ENCODE measurements around the gene POLR2I. TPM values are rescaled to one million over a fixed set of nuclear protein-coding genes. Genes with fewer than 3 reads are reported as not detected.
"Not testable (repeated sequence)": the region's sequence is repeated elsewhere in the genome, so short reads cannot be mapped to it uniquely, and the experiment has no call there.

POLR2I gene
- total and polyA plus RNA-seq, 12 donors, result 38.0 to 127 (median 72.4) TPM

- TF ChIP-seq POLR2A (IDR thresholded peaks at IDR 0.05) (peak; percentile 84 to 94), CTCF (IDR thresholded peaks at IDR 0.05) (no peak)
- peak within 1 kb of the TSS; percentile 96 to 99 (median 99) for H3K27ac ChIP-seq
- H3K4me3 ChIP-seq, result peak within 1 kb of the TSS; percentile 66 to 98 (median 82)
- intact Hi-C loops (cut with DNase I), result no loop called here
- WGBS, 4 donors, result 0 to 1% (median 0%) methylated on average over 26 to 75 of the region's 75 CpGs
- H3K4me1 ChIP-seq (replicated peaks in 1 of 2), result peaks cover 16 to 21% of the 10 kb centered on the region in 2 donors
- peaks cover 0 to 30% of the 10 kb centered on the region in 2 donors for H3K36me3 ChIP-seq (replicated peaks in 1 of 2)
- DNase-seq, result peak; percentile 96 to 98 (median 97)
- H3K27me3 ChIP-seq, result no peaks in the 10 kb centered on the region
- H3K9me3 ChIP-seq (replicated peaks in 1 of 3), result no peaks in the 10 kb centered on the region
These were observed 25.0 kb upstream of the POLR2I start, which contains the start of gene CAPNS1 for GRCh38 chr19:36139473-36140303. Gene CAPNS1, plus strand, starts transcription at chr19:36140066. Its CDS starts 946 bp downstream, at chr19:36141012.

GRCh38 chr19:36139120-36139472 lies 24.4 kb upstream of the POLR2I start:
- H3K9me3 ChIP-seq (replicated peaks in 1 of 3), result no peaks in the 10 kb centered on the region
- intact Hi-C loops (cut with DNase I), result no loop called here
- TF ChIP-seq POLR2A (IDR thresholded peaks at IDR 0.05) (no peak), CTCF (IDR thresholded peaks at IDR 0.05) (no peak)
- H3K36me3 ChIP-seq (replicated peaks in 1 of 2), result peaks cover 0 to 24% of the 10 kb centered on the region in 2 donors
- peak overlapping the region; percentile 96 to 99 (median 99) for H3K27ac ChIP-seq
- whole genome bisulfite sequencing, 4 donors, result 57 to 63% (median 60%) methylated on average over 7 of the region's 7 CpGs
- H3K4me3 ChIP-seq, result peak overlapping the region in 2 of 4 donors; percentile 71 to 94
- no peaks in the 10 kb centered on the region for H3K27me3 ChIP-seq
- peaks cover 16 to 21% of the 10 kb centered on the region in 2 donors for H3K4me1 ChIP-seq (replicated peaks in 1 of 2)
- DNase-seq, result no peak

GRCh38 chr19:36136964-36137686 lies 22.4 kb upstream of the POLR2I start:
- peaks cover 0 to 5% of the 10 kb centered on the region in 2 donors for H3K36me3 ChIP-seq (replicated peaks in 1 of 2)
- intact Hi-C loops (cut with DNase I), result no loop called here
- peak overlapping the region; percentile 41 to 84 (median 68) for H3K27ac ChIP-seq
- 40 to 50% (median 46%) methylated on average over 12 of the region's 12 CpGs for WGBS, 4 donors
- no peaks in the 10 kb centered on the region for H3K9me3 ChIP-seq (replicated peaks in 1 of 3)
- TF ChIP-seq POLR2A (IDR thresholded peaks at IDR 0.05) (peak in 1 of 2 donors; percentile 82), CTCF (IDR thresholded peaks at IDR 0.05) (no peak)
- peak; percentile 84 to 96 (median 94) for DNase-seq
- H3K4me3 ChIP-seq, result no peak overlapping the region
- no peaks in the 10 kb centered on the region for H3K27me3 ChIP-seq
- peaks cover 16 to 21% of the 10 kb centered on the region in 2 donors for H3K4me1 ChIP-seq (replicated peaks in 1 of 2)

GRCh38 chr19:36134867-36135266 lies 20.2 kb upstream of the POLR2I start:
- WGBS, 4 donors, result 85 to 100% (median 91%) methylated on average over 3 to 4 of the region's 4 CpGs
- intact Hi-C loops (cut with DNase I), result not testable (repeated sequence)

GRCh38 chr19:36131221-36131620 lies 16.5 kb upstream of the POLR2I start:
- intact Hi-C loops (cut with DNase I), result not testable (repeated sequence)
- H3K4me1 ChIP-seq (replicated peaks in 1 of 2), result peaks cover under 1 to 17% of the 10 kb centered on the region in 2 donors

More at GRCh38 chr19:36134867-36135266, 20.2 kb upstream of the POLR2I start:
- not testable (repeated sequence) for H3K9me3 ChIP-seq (replicated peaks in 1 of 3); H3K27ac ChIP-seq; H3K27me3 ChIP-seq; H3K4me3 ChIP-seq; DNase-seq; H3K36me3 ChIP-seq (replicated peaks in 1 of 2)
- peaks cover 8 to 13% of the 10 kb centered on the region in 2 donors for H3K4me1 ChIP-seq (replicated peaks in 1 of 2)

More at GRCh38 chr19:36131221-36131620, 16.5 kb upstream of the POLR2I start:
- WGBS, 4 donors, result 59 to 66% (median 65%) methylated on average over 6 of the region's 6 CpGs
- H3K27me3 ChIP-seq; H3K27ac ChIP-seq; H3K9me3 ChIP-seq (replicated peaks in 1 of 3); H3K36me3 ChIP-seq (replicated peaks in 1 of 2); H3K4me3 ChIP-seq: not testable (repeated sequence)
- DNase-seq, result peak in 2 of 7 donors; percentile 33 to 54

Measured in adrenal gland (tissue), 12 donors.